ENCODE data around the gene SRXN1. TPM values are rescaled to one million over a fixed set of nuclear protein-coding genes. Genes with fewer than 3 reads are reported as not detected.

The SRXN1 gene
- total and polyA plus RNA-seq, 2 donors (not counting 3 experiments of a cell fraction or from before 2014, with no cell fraction given), result 19.3 to 24.9 TPM

GRCh38 chr20:617934-618690 is 34.9 kb downstream of the SRXN1 start:
- Histone ChIP-seq H3K79me2 (ENCODE audit: control insufficient read depth, insufficient read depth, low read length) (no peaks in the 10 kb centered on the region), H3K27me3 (ENCODE audit: control insufficient read depth in 2 of 2, insufficient read depth in 2 of 2, low read length in 2 of 2) (peaks cover 6 to 14% of the 10 kb centered on the region in 2 experiments), H3K27ac (ENCODE audit: insufficient read depth, low read depth, low read length) (no peak overlapping the region), H3K4me1 (ENCODE audit: control insufficient read depth, extremely low read depth, insufficient read depth, low read length) (no peaks in the 10 kb centered on the region), H2AFZ (ENCODE audit: low read depth, low read length) (no peak overlapping the region), H3K4me3 (replicated peaks in 1 of 3; ENCODE audit: insufficient read depth in 1 of 3, low read depth in 1 of 3, low read length in 3 of 3) (no peak overlapping the region), H3K9me1 (replicated peaks; ENCODE audit: control insufficient read depth, extremely low read depth, insufficient read depth, low read length) (no peaks in the 10 kb centered on the region), H3K4me2 (ENCODE audit: insufficient read depth, low read length) (no peak overlapping the region), H4K20me1 (replicated peaks; ENCODE audit: control insufficient read depth, extremely low read depth, insufficient read depth, low read length) (no peaks in the 10 kb centered on the region), H3K9me3 (replicated peaks; ENCODE audit: control insufficient read depth, insufficient read depth, low read length) (no peaks in the 10 kb centered on the region), H3K9ac (replicated peaks; ENCODE audit: extremely low read depth, insufficient read depth, low read length) (no peak overlapping the region), H3K36me3 (ENCODE audit: control insufficient read depth in 2 of 2, extremely low read depth in 1 of 2, insufficient read depth in 2 of 2, low read length in 2 of 2) (no peaks in the 10 kb centered on the region)
- intact Hi-C loops (cut with micrococcal nuclease) (no loop called here), dilution Hi-C loops (cut with MboI; ENCODE audit: extremely low pct_ligation_motif_present, low sequenced_read_pairs) (no loop called here)
- ChIA-PET POLR2A (no interaction called here), CTCF (interaction anchor here (1.1 to 1.7 kb wide), 3 partner anchors 10 to 40 kb away, joined by 3 to 8 read pairs (median 3); no protein-coding TSS in a partner anchor)
- no peak for DNase-seq (ENCODE audit: low read depth, low spot score)
- no peak for TF ChIP-seq MAX (IDR thresholded peaks at IDR 0.05; ENCODE audit: insufficient read depth, insufficient read length)
- no peak for TF ChIP-seq JUN (IDR thresholded peaks at IDR 0.05; ENCODE audit: borderline replicate concordance, insufficient read depth, insufficient read length, low read depth)
- TF ChIP-seq CTCF (IDR thresholded peaks at IDR 0.05; ENCODE audit: extremely low read depth in 1 of 2, insufficient read depth in 1 of 2, low read depth in 1 of 2, low read length in 2 of 2), result no peak
- no peak for TF ChIP-seq POLR2A (IDR thresholded peaks at IDR 0.05; ENCODE audit: low read depth, low read length)
- TF ChIP-seq POLR2AphosphoS5 (IDR thresholded peaks at IDR 0.05; ENCODE audit: insufficient read depth, low read depth, low read length), result no peak
- TF ChIP-seq FOS (IDR thresholded peaks at IDR 0.05; ENCODE audit: borderline replicate concordance, insufficient read depth, low read length), result no peak
- no peak for TF ChIP-seq EZH2 (IDR thresholded peaks at IDR 0.05; ENCODE audit: borderline replicate concordance, low read depth, low read length, severe bottlenecking)
- TF ChIP-seq GATA2 (IDR thresholded peaks at IDR 0.05; ENCODE audit: insufficient read depth, insufficient read length, low read depth, low read length), result no peak
- TF ChIP-seq MYC (IDR thresholded peaks at IDR 0.05; ENCODE audit: low read depth, low read length), result no peak
- BruUV-seq (replicated peaks), result no TSS peak
- FAIRE-seq, result no peak
